ENCODE measurements around the gene SIRT4. TPM values are rescaled to one million over a fixed set of nuclear protein-coding genes. Genes with fewer than 3 reads are reported as not detected.
"Not testable (repeated sequence)": the region's sequence is repeated elsewhere in the genome, so short reads cannot be mapped to it uniquely, and the experiment has no call there.

SIRT4 gene
- total and polyA plus RNA-seq, 2 of the 13 experiments (the other 11 are each of a cell fraction or from before 2014, with no cell fraction given), result 3.4 to 5.8 TPM

- TF ChIP-seq ZNF431 (CRISPR knock-in tag; IDR thresholded peaks at IDR 0.05; ENCODE audit: borderline replicate concordance, low read depth) (no peak), THAP8 (CRISPR knock-in tag; IDR thresholded peaks at IDR 0.05; ENCODE audit: borderline replicate concordance) (no peak), HNF1A (IDR thresholded peaks at IDR 0.05; ENCODE audit: low read depth) (no peak), HNF1A (CRISPR knock-in tag; IDR thresholded peaks at IDR 0.05; ENCODE audit: borderline replicate concordance) (no peak), ZMYM4 (CRISPR knock-in tag; IDR thresholded peaks at IDR 0.05) (no peak)
These were observed 30.4 kb downstream of the SIRT4 start (continued) for GRCh38 chr12:120332523-120332922.

GRCh38 chr12:120335447-120335846 is 33.3 kb downstream of the SIRT4 start:
- H2AFZ ChIP-seq (ENCODE audit: low read length); H3K4me3 ChIP-seq (replicated peaks in 1 of 3; ENCODE audit: insufficient read depth in 1 of 3, low read depth in 2 of 3, low read length in 3 of 3); H3K79me2 ChIP-seq (ENCODE audit: insufficient read depth, low read length); in situ Hi-C loops (cut with HindIII; ENCODE audit: extremely low pct_ligation_motif_present, low pct_unique_long_range_greater_than_20kb); H3K27ac ChIP-seq (ENCODE audit: extremely low read length, insufficient read depth, low read length); H3K36me3 ChIP-seq (replicated peaks in 1 of 2; ENCODE audit: control insufficient read depth in 1 of 2, insufficient read depth in 2 of 2, low read length in 2 of 2); H3K9ac ChIP-seq (ENCODE audit: insufficient read depth, low read depth, low read length); ATAC-seq; H3K27me3 ChIP-seq (ENCODE audit: control insufficient read depth in 1 of 2, insufficient read depth in 2 of 2, low read length in 2 of 2); BruUV-seq (replicated peaks); intact Hi-C loops (cut with micrococcal nuclease; ENCODE audit: unreplicated experiment); DNase-seq (ENCODE audit: low spot score); H4K20me1 ChIP-seq (ENCODE audit: insufficient read depth, low read length); CTCF ChIA-PET (ENCODE audit: low intra/inter-chr PET ratio, low total read pairs); TF ChIP-seq GABPA (IDR thresholded peaks at IDR 0.05; ENCODE audit: low read depth, low read length): not testable (repeated sequence)
- peak; percentile 63 for FAIRE-seq
- Histone ChIP-seq H3K9me3 (ENCODE audit: low read length) (peaks cover 24% of the 10 kb centered on the region), H3K4me2 (ENCODE audit: low read depth, low read length) (peak overlapping the region; percentile 42; the same call in 1 of the 2 replicates), H3K4me1 (ENCODE audit: insufficient read depth, low read length) (peaks cover 20% of the 10 kb centered on the region)
- POLR2A ChIA-PET, result interaction anchor here (0.8 kb wide), 1 partner anchor 18 kb away, joined by 3 read pairs; no protein-coding TSS in a partner anchor
- 11% methylated on average over 12 of the region's 12 CpGs for WGBS (ENCODE audit: low lambda C conversion rate)
- peak; percentile 59 for TF ChIP-seq STAG1 (CRISPR knock-in tag; IDR thresholded peaks at IDR 0.05)
- 0 out of 2 replicates have a peak, but pooled peaks have one; percentile 39 for TF ChIP-seq GABPB1 (CRISPR knock-in tag; IDR thresholded peaks at IDR 0.05)
- TF ChIP-seq CTCF (CRISPR knock-in tag; IDR thresholded peaks at IDR 0.05), result peak; percentile 73
- peak; percentile 31; the same call in 1 of the 2 replicates for TF ChIP-seq GABPA (CRISPR knock-in tag; IDR thresholded peaks at IDR 0.05; ENCODE audit: low read depth)
- peak; percentile 52; the same call in 1 of the 2 replicates for TF ChIP-seq SMC3 (IDR thresholded peaks at IDR 0.05; ENCODE audit: low read length)
- TF ChIP-seq ETV5 (CRISPR knock-in tag; IDR thresholded peaks at IDR 0.05; ENCODE audit: borderline replicate concordance), result peak; percentile 44; the same call in 1 of the 2 replicates
- peak; percentile 34; the same call in 1 of the 2 replicates for TF ChIP-seq KDM2A (CRISPR knock-in tag; IDR thresholded peaks at IDR 0.05; ENCODE audit: borderline replicate concordance, low read depth)

Data from HepG2 (cell line).